ENCODE results near the gene ACTA2.

ACTA2 gene

DNA sequence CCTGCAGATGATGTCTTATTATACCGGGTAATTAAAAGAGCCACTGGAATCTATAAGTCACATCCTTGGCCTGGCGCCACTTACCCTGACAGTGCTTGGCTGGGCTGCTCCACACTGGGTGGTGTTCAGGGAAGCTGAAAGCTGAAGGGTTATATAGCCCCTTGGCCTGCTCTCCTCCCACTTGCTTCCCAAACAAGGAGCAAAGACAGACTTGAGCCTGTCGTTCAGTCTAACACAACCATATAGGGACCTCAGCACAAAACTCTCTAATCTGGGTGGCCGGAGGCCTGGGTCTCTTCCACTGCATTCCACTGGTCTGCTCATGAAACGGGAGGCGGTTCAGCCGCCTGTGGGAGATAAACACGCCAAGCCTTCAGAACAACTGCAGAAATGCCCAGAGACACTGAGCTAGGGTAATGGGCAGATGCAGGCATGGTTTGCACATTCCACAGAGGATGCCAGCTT lies at the start of gene ACTA2:
TSS of gene ACTA2 (minus strand) at position 127 of the 465 bp plus-strand sequence. CDS start 3,843 bp downstream, outside the sequence.
- TF ChIP-seq, protein P1, sequence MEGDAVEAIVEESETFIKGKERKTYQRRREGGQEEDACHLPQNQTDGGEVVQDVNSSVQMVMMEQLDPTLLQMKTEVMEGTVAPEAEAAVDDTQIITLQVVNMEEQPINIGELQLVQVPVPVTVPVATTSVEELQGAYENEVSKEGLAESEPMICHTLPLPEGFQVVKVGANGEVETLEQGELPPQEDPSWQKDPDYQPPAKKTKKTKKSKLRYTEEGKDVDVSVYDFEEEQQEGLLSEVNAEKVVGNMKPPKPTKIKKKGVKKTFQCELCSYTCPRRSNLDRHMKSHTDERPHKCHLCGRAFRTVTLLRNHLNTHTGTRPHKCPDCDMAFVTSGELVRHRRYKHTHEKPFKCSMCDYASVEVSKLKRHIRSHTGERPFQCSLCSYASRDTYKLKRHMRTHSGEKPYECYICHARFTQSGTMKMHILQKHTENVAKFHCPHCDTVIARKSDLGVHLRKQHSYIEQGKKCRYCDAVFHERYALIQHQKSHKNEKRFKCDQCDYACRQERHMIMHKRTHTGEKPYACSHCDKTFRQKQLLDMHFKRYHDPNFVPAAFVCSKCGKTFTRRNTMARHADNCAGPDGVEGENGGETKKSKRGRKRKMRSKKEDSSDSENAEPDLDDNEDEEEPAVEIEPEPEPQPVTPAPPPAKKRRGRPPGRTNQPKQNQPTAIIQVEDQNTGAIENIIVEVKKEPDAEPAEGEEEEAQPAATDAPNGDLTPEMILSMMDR (IDR thresholded peaks at IDR 0.05) = no peak
- TF ChIP-seq ZFX (IDR thresholded peaks at IDR 0.05; ENCODE audit: borderline replicate concordance) = no peak
- H3K27ac ChIP-seq = no peak within 1 kb of the TSS

DNA sequence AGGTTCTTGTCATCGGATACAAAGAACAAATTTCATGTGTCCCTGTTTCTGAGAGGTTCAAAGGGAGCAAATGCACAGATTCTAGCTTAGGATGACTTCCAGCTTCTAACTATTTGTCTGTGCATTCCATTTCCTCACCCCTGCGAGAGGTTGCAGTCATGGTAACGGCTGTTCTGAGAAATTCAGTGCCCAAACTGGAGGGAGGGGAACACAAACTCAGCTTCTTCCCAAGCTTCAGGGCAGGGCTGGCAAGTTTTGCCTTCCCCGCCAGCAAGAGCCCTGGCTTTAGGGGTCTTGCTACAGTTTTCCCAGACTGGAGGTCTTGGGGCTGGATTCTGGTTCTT lies 49.1 kb upstream of the ACTA2 start:
- H3K27ac ChIP-seq = no peak overlapping the region
- TF ChIP-seq, protein P1 (IDR thresholded peaks at IDR 0.05) = no peak
- TF ChIP-seq ZFX (IDR thresholded peaks at IDR 0.05; ENCODE audit: borderline replicate concordance) = no peak

DNA sequence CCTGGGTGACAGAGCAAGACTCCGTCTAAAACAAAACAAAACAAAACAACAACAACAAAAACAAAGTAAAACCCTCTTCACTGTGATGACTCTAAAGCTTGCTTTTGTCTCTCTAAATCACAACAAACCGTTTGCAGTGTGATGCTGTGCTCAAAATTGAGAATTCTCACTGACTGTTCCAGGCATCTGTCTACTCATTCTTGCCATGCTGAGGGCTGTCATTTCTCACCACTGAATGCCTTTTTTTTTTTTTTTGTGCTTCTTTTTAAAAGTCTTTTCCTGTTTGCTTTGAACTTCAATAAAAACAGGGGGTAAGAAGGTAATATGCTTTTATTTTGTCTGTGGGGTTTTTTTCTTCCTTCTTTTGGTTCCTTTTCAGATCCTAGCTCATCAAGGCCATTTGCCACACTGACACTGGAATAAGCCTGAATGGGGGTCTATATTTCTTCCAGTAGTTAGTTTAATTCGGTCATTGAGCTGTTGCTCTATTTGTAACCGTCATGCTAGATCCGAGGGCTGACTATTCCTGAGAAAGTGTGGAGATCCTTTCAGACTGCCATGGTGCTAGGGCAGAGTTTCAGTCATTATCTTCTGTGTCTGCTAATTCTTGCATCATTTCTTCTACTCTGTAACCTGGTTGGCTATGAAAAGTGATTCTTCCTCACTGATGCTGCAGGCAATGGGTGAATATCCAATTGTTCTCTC lies 48.6 kb upstream of the ACTA2 start:
- TF ChIP-seq, protein P1 (IDR thresholded peaks at IDR 0.05) = no peak
- no peak for TF ChIP-seq ZFX (IDR thresholded peaks at IDR 0.05; ENCODE audit: borderline replicate concordance)
- H3K27ac ChIP-seq = no peak overlapping the region

DNA sequence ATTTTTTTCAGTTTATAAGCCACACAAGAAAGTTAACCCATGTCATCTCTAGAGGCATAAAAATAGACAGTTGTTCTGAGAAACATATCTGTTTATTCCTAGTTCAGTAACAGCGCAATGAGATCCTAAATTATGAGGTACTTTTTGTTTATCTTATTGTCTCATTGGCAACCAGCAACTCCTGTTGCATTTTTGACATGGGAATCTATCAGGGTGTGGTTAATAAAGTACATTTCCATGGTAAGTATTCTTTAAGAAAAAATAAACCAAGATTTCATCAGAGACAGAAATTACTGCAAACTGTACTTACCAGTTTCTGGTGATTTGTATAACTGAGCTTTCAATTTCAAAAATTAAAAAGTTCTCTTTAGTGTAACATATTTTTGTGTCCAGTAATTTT lies 47.1 kb upstream of the ACTA2 start:
- no peak overlapping the region for H3K27ac ChIP-seq
- no peak for TF ChIP-seq ZFX (IDR thresholded peaks at IDR 0.05; ENCODE audit: borderline replicate concordance)
- TF ChIP-seq, protein P1 (IDR thresholded peaks at IDR 0.05) = no peak

DNA sequence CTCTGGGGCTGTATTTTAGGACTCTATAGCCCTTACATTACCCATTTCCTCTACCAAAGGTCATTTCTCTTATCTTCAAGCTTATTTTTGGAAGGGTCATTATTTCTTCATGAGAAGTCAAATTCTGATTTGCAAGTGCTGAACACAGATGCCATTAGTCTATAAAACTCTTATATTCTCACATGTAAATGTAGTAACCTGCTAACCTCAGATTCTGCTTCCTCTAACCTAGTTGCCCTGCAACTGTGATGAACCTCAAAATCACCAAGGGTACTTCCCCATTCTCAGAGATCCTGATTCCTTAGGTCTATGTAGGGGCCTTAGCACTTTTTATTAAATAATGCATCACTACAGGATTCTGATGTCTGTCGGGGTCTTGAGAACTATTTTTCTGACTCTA lies 44.4 kb upstream of the ACTA2 start:
- TF ChIP-seq, protein P1 (IDR thresholded peaks at IDR 0.05) = no peak
- no peak for TF ChIP-seq ZFX (IDR thresholded peaks at IDR 0.05; ENCODE audit: borderline replicate concordance)
- no peak overlapping the region for H3K27ac ChIP-seq

DNA sequence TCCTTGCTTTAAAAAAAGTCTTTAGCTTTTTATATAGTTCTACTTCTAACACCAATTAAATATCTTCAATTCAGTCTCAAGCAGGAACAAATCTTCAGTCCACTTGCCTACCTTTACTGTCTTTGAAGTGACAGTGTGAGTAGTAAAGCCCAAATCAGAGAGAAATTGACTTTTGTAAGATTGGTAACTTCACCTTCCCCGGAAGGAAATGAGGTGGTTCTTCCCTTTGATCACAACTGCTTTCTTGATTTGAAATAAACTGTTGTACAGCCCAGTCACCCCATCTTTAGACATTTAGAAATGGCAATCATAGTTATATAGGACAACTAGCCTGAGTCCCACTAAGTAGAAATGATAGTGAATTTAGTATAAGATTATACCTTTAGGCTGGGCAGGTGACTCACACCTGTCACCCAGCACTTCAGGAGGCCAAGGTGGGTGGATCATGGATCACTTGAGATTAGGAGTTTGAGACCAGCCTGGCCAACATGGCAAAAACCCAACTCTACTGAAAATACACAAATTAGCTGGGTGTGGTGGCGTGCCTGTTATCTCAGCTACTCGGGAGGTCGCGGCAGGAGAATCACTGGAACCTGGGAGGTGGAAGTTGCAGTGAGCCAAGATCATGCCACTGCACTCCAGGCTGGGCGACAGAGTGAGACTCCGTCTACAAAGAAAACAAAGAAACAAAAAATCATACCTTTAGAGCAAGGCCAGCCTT lies 42.7 kb upstream of the ACTA2 start:
- H3K27ac ChIP-seq = no peak overlapping the region
- TF ChIP-seq ZFX (IDR thresholded peaks at IDR 0.05; ENCODE audit: borderline replicate concordance) = no peak
- TF ChIP-seq, protein P1 (IDR thresholded peaks at IDR 0.05) = no peak

DNA sequence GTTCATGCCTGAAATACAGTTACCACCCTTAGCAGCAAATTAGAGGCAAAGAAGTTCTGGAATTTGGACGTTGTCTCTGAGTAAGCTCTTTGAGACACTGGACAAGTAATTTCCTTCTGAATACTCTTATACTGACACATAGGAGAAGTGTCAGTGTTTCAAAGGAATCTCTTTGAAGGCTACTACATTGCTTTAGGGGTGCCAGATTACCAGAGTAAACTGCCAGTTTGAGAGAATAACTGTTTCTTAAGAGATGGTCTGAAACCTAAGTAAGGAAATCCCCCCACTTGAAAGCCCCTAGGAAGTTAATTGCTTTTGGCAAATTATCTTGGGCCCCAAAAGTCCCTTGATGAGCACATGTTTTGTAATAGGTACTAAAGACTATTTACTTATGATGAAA lies 41.4 kb upstream of the ACTA2 start:
- no peak overlapping the region for H3K27ac ChIP-seq
- no peak for TF ChIP-seq ZFX (IDR thresholded peaks at IDR 0.05; ENCODE audit: borderline replicate concordance)
- TF ChIP-seq, protein P1 (IDR thresholded peaks at IDR 0.05) = no peak
